Gastroesophageal sphincter (tissue), 4 donors: Measurements from ENCODE around the gene C1RL. TPM values are rescaled to one million over a fixed set of nuclear protein-coding genes. Genes with fewer than 3 reads are reported as not detected.

Experiments used
- ATAC-seq: fragments of 150-250 bp; one replicate; pipeline ENCODE4 v1.9.1; 2016; ENCODE audit warnings: mild to moderate bottlenecking, moderate library complexity
- H3K27ac ChIP-seq, 4 donors: fragments of 200-600 bp; sonication (generic) in 3 of 4; 1 replicate in 3 of 4; 2 replicates in 1 of 4; pipeline ENCODE4 v1.5.1; 2016 to 2019
- H3K27me3 ChIP-seq: fragments of 200-600 bp; sonication (generic); one replicate; pipeline ENCODE4 v1.5.1; 2019
- H3K36me3 ChIP-seq, 2 donors: fragments of 200-600 bp; sonication (generic); one replicate each; pipeline ENCODE4 v1.5.1; 2019; ENCODE audit warnings: control low read depth in 1 of 2
- H3K4me1 ChIP-seq, 3 donors: fragments of 200-600 bp; sonication (generic); 1 replicate in 2 of 3; 2 replicates in 1 of 3; pipeline ENCODE4 v1.5.1; 2016 to 2019; ENCODE audit warnings: control low read depth in 2 of 3
- H3K4me3 ChIP-seq, 2 donors: fragments of 200-600 bp; sonication (generic); one replicate each; pipeline ENCODE4 v1.5.1; 2019; ENCODE audit warnings: mild to moderate bottlenecking in 1 of 2, moderate library complexity in 1 of 2
- H3K9me3 ChIP-seq, 3 donors: fragments of 200-600 bp; sonication (generic); one replicate each; pipeline ENCODE4 v1.5.1; 2017 to 2019; ENCODE audit warnings: control low read depth in 2 of 3
- EP300 ChIP-seq: sonication (generic); formaldehyde crosslinking; IDR thresholded peaks from one replicate; pipeline ENCODE4 v1.6.1; 2017; ENCODE audit warnings: antibody characterized with exemption, mild to moderate bottlenecking
- POLR2A ChIP-seq, 2 donors: fragments of 450-650 bp; IDR thresholded peaks; one replicate each; pipeline ENCODE4 v1.6.1; 2017; ENCODE audit warnings: antibody characterized with exemption in 2 of 2, mild to moderate bottlenecking in 2 of 2, moderate library complexity in 1 of 2
- POLR2AphosphoS5 ChIP-seq: sonication (generic); formaldehyde crosslinking; IDR thresholded peaks from one replicate; pipeline ENCODE4 v1.6.1; 2017; ENCODE audit warnings: antibody characterized with exemption
- WGBS, 2 donors: methylation state at CpG; one replicate each; pipeline ENCODE4 v1.1.5; 2018; ENCODE audit warnings: low coverage in 1 of 2; 5-methylcytosine and 5-hydroxymethylcytosine counted together
- total RNA-seq, 4 donors: library from RNA; depleted of rRNA; stranded (reverse); fragments of >200 nt; gene quantifications; one replicate each; pipeline ENCODE4 v1.1.0, GENCODE V29; 2016
- TF ChIP-seq, protein P1 (sequence below), 4 experiments: fragments of 200-600 bp in 2 of 4; fragments of 450-650 bp in 2 of 4; sonication (generic) in 1 of 4; IDR thresholded peaks; one replicate each; pipeline ENCODE4 v1.5.1; 2017 to 2019; ENCODE audit warnings: antibody characterized with exemption in 4 of 4, mild to moderate bottlenecking in 2 of 4, moderate library complexity in 2 of 4

C1RL gene
- total RNA-seq, 4 donors from 2014 or later, result 85.9 to 181 (median 103) TPM

DNA sequence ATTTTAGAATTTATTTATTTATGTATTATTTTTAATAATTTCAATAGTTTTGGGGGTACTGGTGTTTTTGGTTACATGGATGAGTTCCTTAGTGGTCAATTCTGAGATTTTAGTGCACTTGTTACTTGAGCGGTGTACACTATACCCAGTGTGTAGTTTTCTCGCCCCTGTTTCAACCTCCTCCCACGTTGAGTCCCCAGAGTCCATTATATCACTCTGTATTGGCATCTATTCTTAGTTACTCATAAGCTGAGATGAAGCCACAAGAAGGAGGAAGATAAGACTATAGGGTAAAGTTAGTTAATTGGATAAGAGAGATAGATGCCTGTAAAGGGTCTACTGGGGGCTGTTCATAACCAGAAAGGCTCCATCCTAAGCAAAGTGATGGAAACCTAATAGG, 44.5 kb downstream of the C1RL start:
- Histone ChIP-seq H3K9me3 (no peaks in the 10 kb centered on the region), H3K4me1 (peaks cover 5 to 54% (median 6%) of the 10 kb centered on the region in 3 donors), H3K27ac (no peak overlapping the region), H3K36me3 (peaks cover 0 to 69% of the 10 kb centered on the region in 2 donors), H3K27me3 (no peaks in the 10 kb centered on the region), H3K4me3 (no peak overlapping the region)
- TF ChIP-seq, protein P1, sequence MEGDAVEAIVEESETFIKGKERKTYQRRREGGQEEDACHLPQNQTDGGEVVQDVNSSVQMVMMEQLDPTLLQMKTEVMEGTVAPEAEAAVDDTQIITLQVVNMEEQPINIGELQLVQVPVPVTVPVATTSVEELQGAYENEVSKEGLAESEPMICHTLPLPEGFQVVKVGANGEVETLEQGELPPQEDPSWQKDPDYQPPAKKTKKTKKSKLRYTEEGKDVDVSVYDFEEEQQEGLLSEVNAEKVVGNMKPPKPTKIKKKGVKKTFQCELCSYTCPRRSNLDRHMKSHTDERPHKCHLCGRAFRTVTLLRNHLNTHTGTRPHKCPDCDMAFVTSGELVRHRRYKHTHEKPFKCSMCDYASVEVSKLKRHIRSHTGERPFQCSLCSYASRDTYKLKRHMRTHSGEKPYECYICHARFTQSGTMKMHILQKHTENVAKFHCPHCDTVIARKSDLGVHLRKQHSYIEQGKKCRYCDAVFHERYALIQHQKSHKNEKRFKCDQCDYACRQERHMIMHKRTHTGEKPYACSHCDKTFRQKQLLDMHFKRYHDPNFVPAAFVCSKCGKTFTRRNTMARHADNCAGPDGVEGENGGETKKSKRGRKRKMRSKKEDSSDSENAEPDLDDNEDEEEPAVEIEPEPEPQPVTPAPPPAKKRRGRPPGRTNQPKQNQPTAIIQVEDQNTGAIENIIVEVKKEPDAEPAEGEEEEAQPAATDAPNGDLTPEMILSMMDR (IDR thresholded peaks at IDR 0.05), result no peak
- TF ChIP-seq EP300, result no peak
- no peak for TF ChIP-seq POLR2A (IDR thresholded peaks at IDR 0.05)
- no peak for TF ChIP-seq POLR2AphosphoS5
- ATAC-seq, result no peak
- WGBS, 2 donors, result 60 to 83% methylated on average over 1 of the region's 3 CpGs

DNA sequence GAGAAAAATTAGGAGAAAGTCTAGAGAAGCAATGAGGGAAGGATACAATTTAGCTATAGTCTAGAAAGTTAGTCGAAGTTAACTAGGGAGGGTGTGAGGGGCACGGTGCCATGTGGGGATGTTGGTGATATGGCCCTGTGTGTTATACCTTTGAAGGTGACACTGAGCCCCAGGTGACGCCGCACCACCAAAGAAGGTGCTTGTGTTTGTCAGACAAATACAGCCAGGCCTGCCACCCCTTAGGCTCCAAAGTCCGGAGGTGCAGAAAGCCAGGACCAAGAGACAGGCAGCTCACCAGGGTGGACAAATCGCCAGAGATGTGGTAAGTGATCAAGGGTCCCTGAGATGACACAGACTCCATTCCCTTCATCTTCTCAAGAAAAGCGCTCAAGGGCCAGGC, 47.4 kb downstream of the C1RL start:
- Histone ChIP-seq H3K36me3 (peaks cover 0 to 40% of the 10 kb centered on the region in 2 donors), H3K27me3 (no peaks in the 10 kb centered on the region), H3K4me1 (peaks cover 5 to 58% (median 6%) of the 10 kb centered on the region in 3 donors), H3K4me3 (peak overlapping the region; percentile 54 to 79), H3K27ac (peak overlapping the region; percentile 82 to 96 (median 86)), H3K9me3 (no peaks in the 10 kb centered on the region)
- TF ChIP-seq POLR2AphosphoS5 (no peak), POLR2A (IDR thresholded peaks at IDR 0.05) (no peak), EP300 (no peak)
- 85 to 91% methylated on average over 4 of the region's 7 CpGs for WGBS, 2 donors
- ATAC-seq, result no peak

DNA sequence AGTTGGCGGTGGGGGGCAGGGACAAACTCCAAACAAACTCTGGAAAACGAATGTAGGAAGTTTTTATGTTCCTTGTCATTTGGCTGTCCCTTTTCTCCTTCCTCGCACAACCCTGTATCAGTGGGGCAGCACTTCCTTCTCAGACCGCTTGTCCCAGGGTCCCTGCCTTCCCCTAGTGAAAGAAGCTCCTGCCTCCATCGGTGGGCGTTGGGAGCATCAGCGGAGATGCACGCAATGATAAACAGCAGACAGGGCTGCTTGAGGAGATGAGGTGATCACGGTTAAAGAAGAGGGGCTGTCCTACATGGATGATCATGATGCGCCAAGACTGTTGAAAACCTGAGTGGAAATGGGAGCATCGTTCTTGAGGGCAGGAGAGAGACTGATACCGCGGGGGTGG, 47.9 kb downstream of the C1RL start:
- Histone ChIP-seq H3K4me1 (peaks cover 5 to 58% (median 6%) of the 10 kb centered on the region in 3 donors), H3K36me3 (peaks cover 0 to 35% of the 10 kb centered on the region in 2 donors), H3K27ac (peak overlapping the region; percentile 82 to 96 (median 86)), H3K27me3 (no peaks in the 10 kb centered on the region), H3K9me3 (no peaks in the 10 kb centered on the region), H3K4me3 (peak overlapping the region; percentile 54 to 79)
- TF ChIP-seq, protein P1 (IDR thresholded peaks at IDR 0.05), result peak in 1 of 4 experiments; percentile 5
- TF ChIP-seq POLR2AphosphoS5, result no peak
- no peak for TF ChIP-seq EP300
- WGBS, 2 donors, result 50 to 57% methylated on average over 7 to 10 of the region's 13 CpGs
- no peak for ATAC-seq

DNA sequence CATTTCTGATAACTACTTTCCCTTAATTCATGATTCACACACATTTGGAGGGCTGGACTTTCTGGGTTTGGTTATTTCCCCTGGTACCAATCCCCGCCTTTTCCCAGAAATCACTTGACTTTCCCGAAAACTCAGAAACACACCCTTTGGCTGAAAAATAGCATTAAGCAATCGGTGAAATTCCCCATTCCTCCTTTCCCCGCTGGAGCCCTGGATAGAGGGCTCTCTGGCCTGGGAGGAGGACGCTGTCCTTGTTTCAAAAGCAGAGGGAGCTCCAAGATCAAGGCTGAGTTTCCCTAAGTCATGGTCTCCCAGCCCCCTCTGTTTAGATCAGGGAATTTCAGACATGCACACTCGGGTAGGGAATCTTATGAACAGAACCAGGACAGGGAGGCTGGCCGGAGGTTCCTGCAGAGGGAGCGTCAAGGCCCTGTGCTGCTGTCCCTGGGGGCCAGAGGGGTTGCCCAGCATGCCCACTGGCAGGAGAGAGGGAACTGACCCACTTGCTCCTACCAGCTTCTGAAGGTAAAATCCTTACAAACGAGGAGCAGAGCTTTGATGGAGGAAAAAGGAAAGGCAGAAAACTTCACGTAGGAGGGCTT, 48.6 kb downstream of the C1RL start, which contains the start of gene C1S:
Gene C1S, plus strand, starts transcription at position 366 of the 602 bp plus-strand sequence. CDS start 1,195 bp downstream, outside the sequence.
- no peaks in the 10 kb centered on the region for H3K27me3 ChIP-seq
- TF ChIP-seq POLR2AphosphoS5 (peak; percentile 97), EP300 (no peak), POLR2A (IDR thresholded peaks at IDR 0.05) (peak; percentile 77 to 79)
- TF ChIP-seq, protein P1 (IDR thresholded peaks at IDR 0.05), result peak; percentile 77 to 98 (median 96)
- peak within 1 kb of the TSS; percentile 82 to 96 (median 86) for H3K27ac ChIP-seq
- H3K36me3 ChIP-seq, result peaks cover 0 to 28% of the 10 kb centered on the region in 2 donors
- peaks cover 5 to 58% (median 6%) of the 10 kb centered on the region in 3 donors for H3K4me1 ChIP-seq
- 6 to 10% methylated on average over 2 to 8 of the region's 10 CpGs for WGBS, 2 donors
- H3K4me3 ChIP-seq, result peak within 1 kb of the TSS; percentile 54 to 79
- H3K9me3 ChIP-seq, result no peaks in the 10 kb centered on the region
- ATAC-seq, result peak; percentile 99

DNA sequence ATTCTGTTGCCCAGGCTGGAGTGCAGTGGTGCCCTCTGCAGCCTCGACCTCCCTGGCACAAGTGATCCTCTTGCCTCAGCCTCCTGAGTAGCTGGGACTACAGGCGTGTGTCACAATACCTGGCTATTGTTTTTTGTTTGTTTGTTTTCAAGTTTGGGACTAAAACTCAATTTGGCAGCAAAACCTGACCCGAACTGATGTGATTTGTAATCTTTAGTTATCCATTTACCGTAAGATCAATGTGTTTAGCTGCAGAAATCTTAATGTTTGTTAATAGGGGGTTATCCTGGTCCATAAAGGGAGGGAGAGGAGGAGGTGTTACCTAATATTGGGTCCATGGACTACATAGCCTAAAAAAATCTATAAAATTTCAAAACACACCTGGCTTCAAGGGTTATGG, 49.2 kb downstream of the C1RL start:
- no peak for TF ChIP-seq POLR2AphosphoS5
- TF ChIP-seq POLR2A (IDR thresholded peaks at IDR 0.05), result no peak
- TF ChIP-seq, protein P1 (IDR thresholded peaks at IDR 0.05), result no peak
- no peak for TF ChIP-seq EP300
- WGBS, 2 donors, result 80 to 90% methylated on average over 1 to 3 of the region's 4 CpGs
- no peaks in the 10 kb centered on the region for H3K9me3 ChIP-seq
- H3K4me3 ChIP-seq, result no peak overlapping the region
- peaks cover 5 to 53% (median 6%) of the 10 kb centered on the region in 3 donors for H3K4me1 ChIP-seq
- H3K27ac ChIP-seq, result peak overlapping the region; percentile 82 to 96 (median 86)
- H3K36me3 ChIP-seq, result peaks cover 0 to 22% of the 10 kb centered on the region in 2 donors
- no peak for ATAC-seq
- no peaks in the 10 kb centered on the region for H3K27me3 ChIP-seq
